ENCODE measurements around the gene KHNYN.
"Not testable (repeated sequence)": the region's sequence is repeated elsewhere in the genome, so short reads cannot be mapped to it uniquely, and the experiment has no call there.

The KHNYN gene

DNA sequence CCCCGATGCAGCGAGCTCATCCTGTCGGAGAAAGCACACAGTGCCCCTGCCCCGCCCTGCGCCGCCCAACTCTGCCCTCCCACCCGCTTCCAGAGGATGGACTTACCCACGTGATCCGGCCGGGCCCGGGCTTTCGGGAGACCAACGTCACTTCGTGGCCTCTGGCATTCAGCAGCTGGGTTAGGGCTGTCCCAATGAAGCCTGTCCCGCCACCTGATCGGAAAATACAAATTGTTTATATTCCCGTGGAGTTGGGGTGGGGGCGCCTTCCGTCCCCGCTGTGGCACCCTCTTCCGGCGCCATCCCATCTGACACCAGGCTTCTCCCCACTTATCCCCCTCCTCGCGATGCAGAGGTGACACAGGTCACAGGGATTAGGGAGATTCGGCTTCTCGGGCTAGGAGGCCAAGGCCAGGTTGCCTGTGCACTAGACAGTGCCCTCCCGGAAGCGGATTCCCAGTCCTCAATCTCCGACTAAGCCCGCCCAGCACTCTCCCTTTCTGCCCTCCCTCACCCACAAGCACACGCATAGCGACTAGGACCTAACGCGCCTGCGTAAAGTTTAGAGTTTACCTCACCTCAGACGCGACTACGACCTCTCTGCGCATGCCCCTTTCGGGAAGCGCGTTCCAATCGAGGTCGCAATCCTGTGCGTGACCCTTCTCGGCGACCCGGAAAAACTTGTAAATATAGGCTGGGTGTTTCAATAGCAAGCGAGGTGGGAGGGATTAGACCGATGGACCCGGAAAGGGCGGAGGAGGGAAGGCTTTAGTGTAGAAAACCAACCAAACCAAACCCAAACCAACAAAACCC lies 12.7 kb downstream of the KHNYN start, which contains the start of gene SDR39U1:
SDR39U1 (minus strand) TSS at position 537 of the 813 bp plus-strand sequence; CDS start at position 530, 7 bp downstream.
- Histone ChIP-seq H3K27ac (ENCODE audit: low read depth, low read length) (peak within 1 kb of the TSS; percentile 100), H3K36me3 (ENCODE audit: control insufficient read depth in 5 of 5, insufficient read depth in 5 of 5, low read length in 5 of 5) (peaks cover 8 to 38% (median 34%) of the 10 kb centered on the region in 5 donors), H3K4me1 (ENCODE audit: control insufficient read depth in 5 of 5, insufficient read depth in 5 of 5, low read length in 5 of 5) (peaks cover 7 to 50% (median 39%) of the 10 kb centered on the region in 5 donors), H3K9me3 (ENCODE audit: control insufficient read depth in 5 of 5, low read length in 5 of 5) (no peaks in the 10 kb centered on the region), H3K9ac (ENCODE audit: low read length in 5 of 5) (peak within 1 kb of the TSS; percentile 88 to 97 (median 96)), H3K27me3 (ENCODE audit: control insufficient read depth in 5 of 5, insufficient read depth in 4 of 5, low read length in 5 of 5) (no peaks in the 10 kb centered on the region), H3K4me3 (ENCODE audit: low read depth in 1 of 5, low read length in 5 of 5) (peak within 1 kb of the TSS; percentile 72 to 93 (median 89))

- Histone ChIP-seq H3K4me1 (ENCODE audit: control insufficient read depth in 5 of 5, insufficient read depth in 5 of 5, low read length in 5 of 5) (peaks cover 5 to 43% (median 35%) of the 10 kb centered on the region in 5 donors), H3K4me3 (ENCODE audit: low read depth in 1 of 5, low read length in 5 of 5) (peak overlapping the region; percentile 65 to 93 (median 89)), H3K9me3 (ENCODE audit: control insufficient read depth in 5 of 5, low read length in 5 of 5) (no peaks in the 10 kb centered on the region), H3K36me3 (ENCODE audit: control insufficient read depth in 5 of 5, insufficient read depth in 5 of 5, low read length in 5 of 5) (peaks cover 4 to 31% (median 27%) of the 10 kb centered on the region in 5 donors), H3K27ac (ENCODE audit: low read depth, low read length) (peak overlapping the region; percentile 100), H3K27me3 (ENCODE audit: control insufficient read depth in 5 of 5, insufficient read depth in 4 of 5, low read length in 5 of 5) (no peaks in the 10 kb centered on the region), H3K9ac (ENCODE audit: low read length in 5 of 5) (peak overlapping the region in 4 of 5 donors; percentile 75 to 97 (median 86))
These were observed 13.4 kb downstream of the KHNYN start for GRCh38 chr14:24443053-24443665.

DNA sequence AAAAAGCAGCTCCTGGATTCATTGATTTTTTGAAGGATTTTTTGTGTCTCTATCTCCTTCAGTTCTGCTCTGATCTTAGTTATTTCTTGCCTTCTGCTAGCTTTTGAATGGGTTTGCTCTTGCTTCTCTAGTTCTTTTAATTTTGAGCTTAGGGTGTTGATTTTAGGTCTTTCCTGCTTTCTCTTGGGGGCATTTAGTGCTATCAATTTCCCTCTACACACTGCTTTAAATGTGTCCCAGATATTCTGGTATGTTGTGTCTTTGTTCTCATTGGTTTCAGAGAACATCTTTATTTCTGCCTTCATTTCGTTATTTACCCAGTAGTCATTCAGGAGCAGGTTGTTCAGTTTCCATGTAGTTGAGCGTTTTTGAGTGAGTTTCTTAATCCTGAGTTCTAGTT lies 21.1 kb downstream of the KHNYN start:
- not testable (repeated sequence) for H3K36me3 ChIP-seq (ENCODE audit: control insufficient read depth in 5 of 5, insufficient read depth in 5 of 5, low read length in 5 of 5); H3K9me3 ChIP-seq (ENCODE audit: control insufficient read depth in 5 of 5, low read length in 5 of 5); H3K27ac ChIP-seq (ENCODE audit: low read depth, low read length); H3K4me3 ChIP-seq (ENCODE audit: low read depth in 1 of 5, low read length in 5 of 5); H3K4me1 ChIP-seq (ENCODE audit: control insufficient read depth in 5 of 5, insufficient read depth in 5 of 5, low read length in 5 of 5); H3K27me3 ChIP-seq (ENCODE audit: control insufficient read depth in 5 of 5, insufficient read depth in 4 of 5, low read length in 5 of 5); H3K9ac ChIP-seq (ENCODE audit: low read length in 5 of 5)

- Histone ChIP-seq H3K4me3 (ENCODE audit: low read depth in 1 of 5, low read length in 5 of 5) (no peak overlapping the region), H3K9ac (ENCODE audit: low read length in 5 of 5) (no peak overlapping the region), H3K27me3 (ENCODE audit: control insufficient read depth in 5 of 5, insufficient read depth in 4 of 5, low read length in 5 of 5) (no peaks in the 10 kb centered on the region), H3K27ac (ENCODE audit: low read depth, low read length) (no peak overlapping the region), H3K4me1 (ENCODE audit: control insufficient read depth in 5 of 5, insufficient read depth in 5 of 5, low read length in 5 of 5) (peaks cover 0 to 18% (median 10%) of the 10 kb centered on the region in 5 donors), H3K9me3 (ENCODE audit: control insufficient read depth in 5 of 5, low read length in 5 of 5) (peaks cover 0 to 2% (median 0%) of the 10 kb centered on the region in 5 donors), H3K36me3 (ENCODE audit: control insufficient read depth in 5 of 5, insufficient read depth in 5 of 5, low read length in 5 of 5) (no peaks in the 10 kb centered on the region)
These were observed 27.2 kb downstream of the KHNYN start for GRCh38 chr14:24456980-24457379.

DNA sequence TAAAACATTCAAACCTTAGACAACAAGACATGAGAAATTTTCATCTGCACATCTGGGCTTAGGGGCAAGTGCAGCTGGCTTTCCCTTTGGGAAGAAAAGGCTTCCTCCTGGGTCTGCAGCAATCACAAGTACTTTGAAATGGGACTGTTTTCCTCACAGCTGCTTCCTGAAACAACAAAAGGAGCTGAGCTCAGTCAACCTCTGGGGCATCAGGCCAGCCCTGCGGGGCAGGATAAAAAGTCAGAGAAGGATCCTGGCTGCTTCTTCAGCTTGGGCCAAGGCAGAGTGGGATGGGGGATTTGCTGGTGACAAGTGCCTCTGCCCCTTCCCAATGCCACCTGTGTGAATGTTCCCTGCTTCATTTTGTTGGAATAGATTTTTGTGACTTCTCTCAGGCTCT lies 29.0 kb downstream of the KHNYN start:
- no peaks in the 10 kb centered on the region for H3K27me3 ChIP-seq (ENCODE audit: control insufficient read depth in 5 of 5, insufficient read depth in 4 of 5, low read length in 5 of 5)
- H3K27ac ChIP-seq (ENCODE audit: low read depth, low read length): no peak overlapping the region
- peaks cover 0 to 2% (median 0%) of the 10 kb centered on the region in 5 donors for H3K9me3 ChIP-seq (ENCODE audit: control insufficient read depth in 5 of 5, low read length in 5 of 5)
- peaks cover 0 to 18% (median 10%) of the 10 kb centered on the region in 5 donors for H3K4me1 ChIP-seq (ENCODE audit: control insufficient read depth in 5 of 5, insufficient read depth in 5 of 5, low read length in 5 of 5)
- H3K36me3 ChIP-seq (ENCODE audit: control insufficient read depth in 5 of 5, insufficient read depth in 5 of 5, low read length in 5 of 5): no peaks in the 10 kb centered on the region
- H3K9ac ChIP-seq (ENCODE audit: low read length in 5 of 5): no peak overlapping the region
- no peak overlapping the region for H3K4me3 ChIP-seq (ENCODE audit: low read depth in 1 of 5, low read length in 5 of 5)

GRCh38 chr14:24459331-24459730 lies 29.6 kb downstream of the KHNYN start:
- Histone ChIP-seq H3K9me3 (ENCODE audit: control insufficient read depth in 5 of 5, low read length in 5 of 5) (peaks cover 0 to 2% (median 0%) of the 10 kb centered on the region in 5 donors), H3K9ac (ENCODE audit: low read length in 5 of 5) (no peak overlapping the region), H3K27ac (ENCODE audit: low read depth, low read length) (no peak overlapping the region), H3K36me3 (ENCODE audit: control insufficient read depth in 5 of 5, insufficient read depth in 5 of 5, low read length in 5 of 5) (no peaks in the 10 kb centered on the region), H3K4me1 (ENCODE audit: control insufficient read depth in 5 of 5, insufficient read depth in 5 of 5, low read length in 5 of 5) (peaks cover 0 to 18% (median 10%) of the 10 kb centered on the region in 5 donors), H3K27me3 (ENCODE audit: control insufficient read depth in 5 of 5, insufficient read depth in 4 of 5, low read length in 5 of 5) (no peaks in the 10 kb centered on the region), H3K4me3 (ENCODE audit: low read depth in 1 of 5, low read length in 5 of 5) (no peak overlapping the region)

DNA sequence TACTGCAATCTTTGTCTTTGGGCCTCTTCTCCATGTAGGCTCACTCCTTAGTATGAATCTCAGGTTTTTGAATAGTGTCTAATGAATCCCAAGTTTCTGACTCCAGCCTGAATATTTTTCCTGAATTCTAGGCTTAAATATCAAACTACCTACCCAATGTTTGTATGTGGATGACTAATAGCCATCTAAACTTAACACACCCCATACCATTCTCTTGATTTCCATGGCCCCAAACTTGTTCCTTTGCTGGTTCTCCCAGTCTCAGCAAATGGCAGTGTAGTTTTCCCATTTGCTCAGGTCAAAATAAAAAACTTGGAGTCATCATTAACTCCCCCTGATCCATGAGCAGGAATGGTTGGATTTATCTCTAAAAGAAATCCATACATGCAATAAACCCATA lies 31.6 kb downstream of the KHNYN start:
- Histone ChIP-seq H3K27ac (ENCODE audit: low read depth, low read length) (no peak overlapping the region), H3K36me3 (ENCODE audit: control insufficient read depth in 5 of 5, insufficient read depth in 5 of 5, low read length in 5 of 5) (no peaks in the 10 kb centered on the region), H3K4me3 (ENCODE audit: low read depth in 1 of 5, low read length in 5 of 5) (no peak overlapping the region), H3K4me1 (ENCODE audit: control insufficient read depth in 5 of 5, insufficient read depth in 5 of 5, low read length in 5 of 5) (peaks cover 0 to 18% (median 10%) of the 10 kb centered on the region in 5 donors), H3K9ac (ENCODE audit: low read length in 5 of 5) (no peak overlapping the region), H3K27me3 (ENCODE audit: control insufficient read depth in 5 of 5, insufficient read depth in 4 of 5, low read length in 5 of 5) (no peaks in the 10 kb centered on the region), H3K9me3 (ENCODE audit: control insufficient read depth in 5 of 5, low read length in 5 of 5) (peaks cover 0 to 2% (median 0%) of the 10 kb centered on the region in 5 donors)

DNA sequence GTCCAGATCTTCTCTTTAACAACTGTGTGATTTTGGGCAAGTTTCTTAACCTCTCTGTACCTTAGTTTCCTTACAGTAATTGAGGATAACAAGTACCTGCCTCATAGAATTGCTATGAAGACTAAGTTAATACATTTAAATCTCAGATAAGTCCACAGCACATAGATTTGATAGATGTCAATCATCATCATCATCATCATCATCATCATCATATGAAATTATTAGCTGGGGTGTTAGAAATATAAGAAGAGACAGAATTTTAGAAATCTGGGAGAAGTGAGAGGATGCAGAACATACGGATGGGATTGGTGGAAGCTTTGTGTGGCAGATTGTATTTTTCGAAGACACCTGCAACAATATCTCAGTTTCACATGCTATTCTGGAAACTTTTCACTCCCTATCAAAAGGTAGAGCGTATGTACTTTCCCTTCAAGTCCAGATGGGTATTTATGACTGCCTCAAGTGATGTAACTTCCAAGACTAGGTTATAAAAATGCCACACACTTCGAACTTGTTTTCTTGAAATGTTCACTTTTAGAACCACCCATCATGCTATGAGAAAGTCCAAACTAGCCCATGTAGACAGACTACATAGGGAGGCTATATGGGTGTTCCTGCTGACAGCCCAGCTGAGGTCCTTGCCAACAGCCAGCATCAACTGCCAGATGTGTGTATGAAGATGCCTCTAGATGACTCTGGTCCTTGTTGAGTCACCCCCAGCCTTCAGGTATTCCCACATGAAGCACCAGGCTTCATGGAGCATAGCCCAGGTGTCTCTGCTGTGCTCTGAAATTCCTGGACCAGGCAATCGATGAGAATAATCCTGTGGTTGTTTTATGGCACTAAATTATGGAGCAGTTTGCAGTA lies 33.5 kb downstream of the KHNYN start:
- no peak overlapping the region for H3K4me3 ChIP-seq (ENCODE audit: low read depth in 1 of 5, low read length in 5 of 5)
- no peak overlapping the region for H3K27ac ChIP-seq (ENCODE audit: low read depth, low read length)
- no peaks in the 10 kb centered on the region for H3K36me3 ChIP-seq (ENCODE audit: control insufficient read depth in 5 of 5, insufficient read depth in 5 of 5, low read length in 5 of 5)
- H3K4me1 ChIP-seq (ENCODE audit: control insufficient read depth in 5 of 5, insufficient read depth in 5 of 5, low read length in 5 of 5): peaks cover 0 to 15% (median 10%) of the 10 kb centered on the region in 5 donors
- no peaks in the 10 kb centered on the region for H3K27me3 ChIP-seq (ENCODE audit: control insufficient read depth in 5 of 5, insufficient read depth in 4 of 5, low read length in 5 of 5)
- H3K9ac ChIP-seq (ENCODE audit: low read length in 5 of 5): no peak overlapping the region
- H3K9me3 ChIP-seq (ENCODE audit: control insufficient read depth in 5 of 5, low read length in 5 of 5): peaks cover 0 to 2% (median 0%) of the 10 kb centered on the region in 5 donors

GRCh38 chr14:24463884-24464785 lies 34.4 kb downstream of the KHNYN start:
- H3K27me3 ChIP-seq (ENCODE audit: control insufficient read depth in 5 of 5, insufficient read depth in 4 of 5, low read length in 5 of 5): no peaks in the 10 kb centered on the region
- H3K4me3 ChIP-seq (ENCODE audit: low read depth in 1 of 5, low read length in 5 of 5): no peak overlapping the region
- H3K9me3 ChIP-seq (ENCODE audit: control insufficient read depth in 5 of 5, low read length in 5 of 5): peaks cover 0 to 2% (median 0%) of the 10 kb centered on the region in 5 donors

More at GRCh38 chr14:24463884-24464785, 34.4 kb downstream of the KHNYN start:
- Histone ChIP-seq H3K9ac (ENCODE audit: low read length in 5 of 5) (no peak overlapping the region), H3K27ac (ENCODE audit: low read depth, low read length) (no peak overlapping the region), H3K4me1 (ENCODE audit: control insufficient read depth in 5 of 5, insufficient read depth in 5 of 5, low read length in 5 of 5) (peaks cover 0 to 8% (median 7%) of the 10 kb centered on the region in 5 donors), H3K36me3 (ENCODE audit: control insufficient read depth in 5 of 5, insufficient read depth in 5 of 5, low read length in 5 of 5) (no peaks in the 10 kb centered on the region)
